ENCODE results near the gene CXCR2. TPM values are rescaled to one million over a fixed set of nuclear protein-coding genes. Genes with fewer than 3 reads are reported as not detected.

Gene CXCR2
- polyA plus RNA-seq, 4 donors: 0.06 to 1.3 (median 0.41) TPM

- no peak for DNase-seq (ENCODE audit: low read depth in 4 of 4, low spot score in 3 of 4)
Measured at GRCh38 chr2:218179782-218180181, 54.0 kb downstream of the CXCR2 start.

- DNase-seq (ENCODE audit: low read depth in 4 of 4, low spot score in 3 of 4): no peak
Measured at GRCh38 chr2:218180467-218181114, 54.8 kb downstream of the CXCR2 start.

GRCh38 chr2:218184331-218184730 is 58.5 kb downstream of the CXCR2 start:
- DNase-seq (ENCODE audit: low read depth in 4 of 4, low spot score in 3 of 4): no peak

GRCh38 chr2:218186355-218186766 is 60.5 kb downstream of the CXCR2 start:
- peak in 3 of 4 donors; percentile 29 to 33 (median 30) for DNase-seq (ENCODE audit: low read depth in 4 of 4, low spot score in 3 of 4)

Other genes starting within 250 kb of the CXCR2 start
- 10 to 100 TPM; 57.5 to 82.9 (median 63.6) TPM for gene TNS1, start 123.0 kb upstream of the CXCR2 start, polyA plus RNA-seq (ENCODE audit: insufficient read length in 4 of 4)
- under 1 TPM in 3 of 4 donors, not detected in 1; 0.11 to 0.50 (median 0.37) TPM for gene RUFY4, start 56.8 kb upstream of the CXCR2 start, polyA plus RNA-seq (ENCODE audit: insufficient read length in 4 of 4)
- gene CXCR1, start 40.9 kb downstream of the CXCR2 start, polyA plus RNA-seq (ENCODE audit: insufficient read length in 4 of 4): under 1 TPM in 1 of 4 donors, not detected in 3; 0.55 TPM
- gene ARPC2, start 91.2 kb downstream of the CXCR2 start, polyA plus RNA-seq (ENCODE audit: insufficient read length in 4 of 4): 100 to 1,000 TPM; 216 to 275 (median 255) TPM
- 1 to 10 TPM; 1.6 to 2.8 (median 1.9) TPM for gene GPBAR1, start 135.0 kb downstream of the CXCR2 start, polyA plus RNA-seq (ENCODE audit: insufficient read length in 4 of 4)
- gene AAMP, start 144.1 kb downstream of the CXCR2 start, polyA plus RNA-seq (ENCODE audit: insufficient read length in 4 of 4): 100 to 1,000 TPM in 3 of 4 donors, 10 to 100 TPM in 1; 75.6 to 140 (median 117) TPM
- gene PNKD, start 144.5 kb downstream of the CXCR2 start, polyA plus RNA-seq (ENCODE audit: insufficient read length in 4 of 4): 100 to 1,000 TPM in 2 of 4 donors, 10 to 100 TPM in 2; 46.5 to 127 (median 96.1) TPM
- gene TMBIM1, start 166.5 kb downstream of the CXCR2 start, polyA plus RNA-seq (ENCODE audit: insufficient read length in 4 of 4): 10 to 100 TPM; 72.2 to 94.0 (median 86.5) TPM
- gene CATIP, start 230.8 kb downstream of the CXCR2 start, polyA plus RNA-seq (ENCODE audit: insufficient read length in 4 of 4): 1 to 10 TPM in 3 of 4 donors, under 1 TPM in 1; 0.19 to 6.5 (median 4.9) TPM

Measured in left renal pelvis (tissue), 4 donors.